ENCODE data around the gene BMP8A. TPM values are rescaled to one million over a fixed set of nuclear protein-coding genes. Genes with fewer than 3 reads are reported as not detected.
"Not testable (repeated sequence)": the region's sequence is repeated elsewhere in the genome, so short reads cannot be mapped to it uniquely, and the experiment has no call there.

The BMP8A gene
- total and polyA plus RNA-seq, 2 donors from 2014 or later = 1.2 TPM; not detected in 1

- FAIRE-seq (no peak), DNase-seq (no peak)
- Histone ChIP-seq H3K4me1 (ENCODE audit: control insufficient read depth in 2 of 3, insufficient read depth in 2 of 3, low read depth in 1 of 3, low read length in 3 of 3) (no peaks in the 10 kb centered on the region), H3K9me3 (ENCODE audit: control insufficient read depth in 2 of 3, insufficient read depth in 1 of 3, low read length in 3 of 3) (no peaks in the 10 kb centered on the region), H3K36me3 (ENCODE audit: control insufficient read depth in 2 of 3, insufficient read depth in 3 of 3, low read length in 3 of 3) (peaks cover 27 to 63% (median 42%) of the 10 kb centered on the region in 3 donors), H3K9ac (ENCODE audit: low read length in 3 of 3) (no peak overlapping the region), H3K27me3 (ENCODE audit: control insufficient read depth, insufficient read depth, low read length) (no peaks in the 10 kb centered on the region), H3K27ac (ENCODE audit: low read depth in 2 of 2, low read length in 2 of 2) (no peak overlapping the region), H3K4me3 (ENCODE audit: low read length in 3 of 3) (no peak overlapping the region)
- TF ChIP-seq CTCF (IDR thresholded peaks at IDR 0.05; ENCODE audit: borderline replicate concordance, extremely low read depth, insufficient read depth) = no peak
- intact Hi-C loops (cut with DNase I) = no loop called here
Observed at GRCh38 chr1:39466413-39467107, 24.9 kb upstream of the BMP8A start.

- FAIRE-seq; H3K4me3 ChIP-seq (ENCODE audit: low read length in 3 of 3); H3K9ac ChIP-seq (ENCODE audit: low read length in 3 of 3); H3K4me1 ChIP-seq (ENCODE audit: control insufficient read depth in 2 of 3, insufficient read depth in 2 of 3, low read depth in 1 of 3, low read length in 3 of 3); intact Hi-C loops (cut with DNase I); H3K9me3 ChIP-seq (ENCODE audit: control insufficient read depth in 2 of 3, insufficient read depth in 1 of 3, low read length in 3 of 3); H3K27me3 ChIP-seq (ENCODE audit: control insufficient read depth, insufficient read depth, low read length); H3K27ac ChIP-seq (ENCODE audit: low read depth in 2 of 2, low read length in 2 of 2): not testable (repeated sequence)
- peak in 2 of 5 donors; percentile 60 to 79 for DNase-seq
- peaks cover 22 to 64% (median 41%) of the 10 kb centered on the region in 3 donors for H3K36me3 ChIP-seq (ENCODE audit: control insufficient read depth in 2 of 3, insufficient read depth in 3 of 3, low read length in 3 of 3)
Observed at GRCh38 chr1:39467108-39467720, 24.2 kb upstream of the BMP8A start.

GRCh38 chr1:39469150-39469549 is 22.3 kb upstream of the BMP8A start:
- Histone ChIP-seq H3K9me3 (ENCODE audit: control insufficient read depth in 2 of 3, insufficient read depth in 1 of 3, low read length in 3 of 3) (no peaks in the 10 kb centered on the region), H3K9ac (ENCODE audit: low read length in 3 of 3) (no peak overlapping the region), H3K27ac (ENCODE audit: low read depth in 2 of 2, low read length in 2 of 2) (no peak overlapping the region), H3K4me1 (ENCODE audit: control insufficient read depth in 2 of 3, insufficient read depth in 2 of 3, low read depth in 1 of 3, low read length in 3 of 3) (no peaks in the 10 kb centered on the region), H3K36me3 (ENCODE audit: control insufficient read depth in 2 of 3, insufficient read depth in 3 of 3, low read length in 3 of 3) (peaks cover 13 to 54% (median 33%) of the 10 kb centered on the region in 3 donors), H3K27me3 (ENCODE audit: control insufficient read depth, insufficient read depth, low read length) (no peaks in the 10 kb centered on the region), H3K4me3 (ENCODE audit: low read length in 3 of 3) (no peak overlapping the region)
- TF ChIP-seq CTCF (IDR thresholded peaks at IDR 0.05; ENCODE audit: borderline replicate concordance, extremely low read depth, insufficient read depth) = no peak
- DNase-seq (peak in 1 of 5 donors; percentile 29), FAIRE-seq (no peak)
- intact Hi-C loops (cut with DNase I) = no loop called here

- H3K27me3 ChIP-seq (ENCODE audit: control insufficient read depth, insufficient read depth, low read length) = no peaks in the 10 kb centered on the region
- no peak overlapping the region for H3K27ac ChIP-seq (ENCODE audit: low read depth in 2 of 2, low read length in 2 of 2)
- FAIRE-seq = no peak
Observed at GRCh38 chr1:39470040-39470439, 21.4 kb upstream of the BMP8A start.

More at GRCh38 chr1:39470040-39470439, 21.4 kb upstream of the BMP8A start:
- Histone ChIP-seq H3K4me1 (ENCODE audit: control insufficient read depth in 2 of 3, insufficient read depth in 2 of 3, low read depth in 1 of 3, low read length in 3 of 3) (no peaks in the 10 kb centered on the region), H3K36me3 (ENCODE audit: control insufficient read depth in 2 of 3, insufficient read depth in 3 of 3, low read length in 3 of 3) (peaks cover 10 to 55% (median 36%) of the 10 kb centered on the region in 3 donors), H3K4me3 (ENCODE audit: low read length in 3 of 3) (no peak overlapping the region), H3K9ac (ENCODE audit: low read length in 3 of 3) (no peak overlapping the region), H3K9me3 (ENCODE audit: control insufficient read depth in 2 of 3, insufficient read depth in 1 of 3, low read length in 3 of 3) (no peaks in the 10 kb centered on the region)
- intact Hi-C loops (cut with DNase I) = no loop called here
- DNase-seq = no peak
- TF ChIP-seq CTCF (IDR thresholded peaks at IDR 0.05; ENCODE audit: borderline replicate concordance, extremely low read depth, insufficient read depth) = no peak

All from kidney (tissue), 14 donors.